ENCODE data around the gene HJV.
"Not testable (repeated sequence)": the region's sequence is repeated elsewhere in the genome, so short reads cannot be mapped to it uniquely, and the experiment has no call there.

The HJV gene

GRCh38 chr1:146021622-146022402 lies at the start of gene HJV:
Gene HJV, minus strand, starts transcription at chr1:146021735. Its CDS starts 1,504 bp downstream, at chr1:146020231.
- DNase-seq, result no peak

- not testable (repeated sequence) for DNase-seq
These were observed 37.6 kb upstream of the HJV start for GRCh38 chr1:146059148-146059547.

- peak; percentile 95 for DNase-seq
These were observed 30.5 kb upstream of the HJV start for GRCh38 chr1:146051852-146052676.

DNA sequence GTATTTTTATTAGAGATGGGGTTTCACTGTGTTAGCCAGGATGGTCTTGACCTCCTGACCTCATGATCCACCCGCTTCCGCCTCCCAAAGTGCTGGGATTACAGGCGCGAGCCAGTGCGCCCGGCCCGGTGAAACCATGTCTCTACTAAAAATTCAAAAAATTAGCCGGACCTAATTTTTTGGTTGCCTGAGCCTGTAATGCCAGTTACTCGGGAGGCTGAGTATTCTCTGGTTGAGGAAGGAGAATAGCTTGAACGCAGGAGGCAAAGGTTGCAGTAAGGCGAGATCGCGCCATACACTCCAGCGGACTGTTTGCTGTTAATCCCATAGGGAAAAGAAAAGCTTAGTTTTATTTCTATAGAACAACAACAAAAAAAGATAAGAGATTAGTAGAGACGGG lies 29.9 kb upstream of the HJV start:
- DNase-seq, result no peak

DNA sequence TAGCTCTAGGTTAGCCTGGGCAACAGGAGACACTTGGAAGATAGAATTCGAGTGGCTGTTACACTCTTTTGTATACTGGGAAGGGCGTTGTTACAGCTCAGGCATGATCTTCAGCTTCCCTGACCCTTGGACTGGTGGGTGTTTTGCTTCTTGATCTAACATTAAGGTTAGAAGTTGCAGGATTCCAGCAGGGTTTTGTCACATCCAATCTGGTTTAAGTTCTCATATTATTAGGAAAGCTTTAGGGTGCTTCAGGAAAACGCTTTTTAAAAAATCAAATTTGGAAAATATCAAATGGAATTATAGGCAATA lies 29.1 kb upstream of the HJV start:
- not testable (repeated sequence) for DNase-seq

GRCh38 chr1:146049866-146050651 lies 28.5 kb upstream of the HJV start:
- not testable (repeated sequence) for DNase-seq

DNA sequence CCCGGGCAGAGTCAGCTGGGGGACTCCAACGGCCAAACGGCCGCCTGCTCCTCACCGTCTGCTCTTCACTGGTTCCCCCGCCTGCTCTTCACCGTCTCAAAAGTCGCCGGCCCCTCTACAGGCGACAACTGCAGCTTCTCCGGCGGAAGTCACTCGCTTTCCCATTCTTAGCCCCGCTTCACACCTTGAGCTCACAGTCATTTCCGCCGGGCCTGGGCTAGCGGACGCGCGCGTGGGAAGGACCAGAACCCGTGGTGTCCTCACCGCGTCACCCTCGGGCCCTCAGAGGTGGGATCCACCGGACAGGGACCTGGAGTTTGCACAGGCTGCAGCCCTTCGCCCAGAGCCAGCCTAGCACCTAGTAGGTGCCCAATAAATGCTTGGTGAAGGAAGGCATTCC lies 27.9 kb upstream of the HJV start:
- DNase-seq, result no peak

DNA sequence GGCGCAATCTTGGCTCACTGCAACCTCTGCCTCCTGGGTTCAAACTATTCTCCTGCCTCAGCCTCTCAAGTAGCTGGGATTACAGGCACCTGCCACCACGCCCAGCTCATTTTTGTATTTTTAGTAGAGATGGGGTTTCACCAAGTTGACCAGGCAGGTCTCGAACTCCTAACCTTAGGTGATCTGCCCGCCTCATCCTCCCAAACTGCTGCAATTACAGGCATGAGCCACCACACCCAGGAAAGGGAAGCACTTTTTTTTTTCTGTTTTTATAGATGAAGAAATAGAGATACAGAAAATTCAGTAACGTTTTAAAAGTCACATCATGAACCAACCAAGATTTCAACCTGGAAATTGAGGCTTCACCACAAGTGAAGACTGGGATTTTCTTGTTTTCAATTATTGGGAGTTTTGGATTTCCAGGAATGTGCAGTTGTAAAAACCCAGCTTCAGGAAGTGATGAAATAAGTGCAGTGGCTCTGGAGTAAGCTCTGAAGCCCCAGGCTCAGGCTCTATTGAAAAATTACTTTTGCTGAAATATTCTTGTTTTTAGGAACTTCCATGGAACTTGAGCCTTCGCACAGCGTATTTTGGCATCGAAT lies 27.1 kb upstream of the HJV start:
- not testable (repeated sequence) for DNase-seq

- no peak for DNase-seq
These were observed 25.1 kb upstream of the HJV start for GRCh38 chr1:146046664-146047063.

DNA sequence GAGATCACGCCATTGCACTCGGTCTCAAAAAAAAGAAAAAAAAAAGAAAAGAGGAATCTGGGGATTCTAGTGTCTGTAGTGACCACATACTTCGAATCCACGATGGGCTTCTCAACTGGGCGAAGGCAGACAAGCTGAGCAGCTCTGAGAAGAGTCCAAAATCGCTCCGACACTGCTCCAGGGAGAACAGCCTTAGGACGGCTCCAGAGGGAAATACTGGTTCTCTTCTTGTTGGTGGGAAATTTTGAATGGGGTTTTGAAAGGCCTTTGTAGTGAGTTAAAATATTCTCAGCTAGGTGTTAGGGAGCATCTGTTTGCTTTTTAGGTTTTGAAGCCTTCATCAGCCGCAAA lies 18.3 kb upstream of the HJV start:
- peak; percentile 48 for DNase-seq

DNA sequence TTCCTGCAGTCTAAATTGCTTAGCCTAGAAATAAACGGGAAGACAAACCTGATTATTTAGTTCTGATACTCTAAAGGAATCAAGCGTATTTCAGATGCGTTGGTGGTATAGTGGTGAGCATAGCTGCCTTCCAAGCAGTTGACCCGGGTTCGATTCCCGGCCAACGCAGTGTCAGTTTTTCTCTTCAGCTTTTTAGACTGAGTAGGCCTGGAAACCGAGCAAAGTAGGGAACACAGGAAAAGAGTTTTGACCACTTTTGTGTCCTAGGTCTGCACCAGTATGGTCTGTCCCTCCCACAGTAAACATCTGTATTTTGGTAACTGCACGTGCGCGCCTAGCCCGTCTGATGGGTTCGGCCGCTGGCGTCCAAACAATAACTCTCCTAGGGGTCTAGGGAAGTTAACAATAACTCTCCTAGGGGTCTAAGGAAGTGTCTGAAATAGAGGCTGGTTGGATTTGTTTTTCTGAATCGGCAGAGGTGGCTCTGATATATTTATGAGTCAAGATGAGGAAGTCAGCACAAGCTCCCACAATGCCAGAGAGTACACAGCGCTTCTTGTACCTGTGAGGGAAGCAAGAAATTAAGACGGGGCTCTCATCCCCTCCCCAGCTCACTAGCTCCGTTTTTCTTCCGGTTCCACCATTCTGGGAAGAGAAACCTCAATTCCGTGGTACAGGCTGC lies 15.6 kb upstream of the HJV start:
- peak; percentile 86 for DNase-seq

DNA sequence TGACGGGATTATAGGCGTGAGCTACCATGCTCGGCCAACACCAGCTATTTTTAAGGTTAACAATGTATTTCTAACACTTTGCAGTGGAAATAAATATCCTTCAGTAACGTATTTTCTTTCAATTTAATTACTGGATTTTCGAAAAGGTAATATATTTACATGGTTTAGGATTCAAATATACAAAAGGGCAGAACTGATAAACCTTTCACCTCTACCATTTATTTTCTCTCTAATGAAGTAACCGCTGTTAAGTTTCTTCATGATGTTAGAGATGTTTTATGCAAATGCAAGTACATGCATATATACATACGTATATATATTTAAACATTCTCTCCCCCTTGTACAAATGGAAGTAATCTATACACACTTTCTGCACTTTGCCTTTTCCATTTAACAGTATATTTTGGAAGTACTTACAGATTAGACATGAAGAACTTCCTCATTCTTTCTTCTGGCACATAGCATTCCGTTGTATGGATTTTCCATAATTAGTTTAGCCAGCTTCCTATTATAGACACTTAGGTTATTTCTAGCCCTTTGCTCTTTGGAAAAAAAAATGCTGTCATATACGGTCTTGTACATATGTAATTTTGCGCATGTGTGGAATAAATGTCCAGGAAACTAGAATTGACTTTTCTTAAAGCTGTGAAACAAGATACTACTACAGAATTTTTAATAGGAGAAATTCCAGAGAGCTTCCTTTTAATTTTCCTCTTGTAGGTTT lies 14.9 kb upstream of the HJV start:
- no peak for DNase-seq

GRCh38 chr1:146035048-146035423 lies 13.5 kb upstream of the HJV start:
- peak; percentile 21 for DNase-seq

- peak; percentile 56 for DNase-seq
These were observed 11.2 kb upstream of the HJV start for GRCh38 chr1:146032631-146033219.

- no peak for DNase-seq
These were observed 9.9 kb upstream of the HJV start for GRCh38 chr1:146031476-146031875.

DNA sequence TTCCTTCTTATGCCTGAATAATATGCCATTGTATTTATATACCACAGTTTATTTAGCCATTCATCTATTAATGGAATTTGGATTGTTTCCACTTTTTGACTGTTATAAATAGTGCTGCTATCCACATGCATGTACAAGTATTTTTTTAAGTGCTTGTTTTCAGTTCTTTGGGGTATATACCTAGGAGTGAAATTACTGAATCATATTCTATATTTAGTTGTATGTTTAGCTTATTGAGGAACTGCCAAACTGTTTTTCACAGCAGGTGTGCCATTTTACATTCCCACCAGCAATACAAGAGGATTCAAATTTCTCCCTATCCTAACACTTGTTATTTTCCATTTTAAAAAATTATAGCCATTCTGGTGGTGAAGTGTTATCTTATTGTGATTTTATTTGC lies 7.6 kb upstream of the HJV start:
- DNase-seq, result no peak

DNA sequence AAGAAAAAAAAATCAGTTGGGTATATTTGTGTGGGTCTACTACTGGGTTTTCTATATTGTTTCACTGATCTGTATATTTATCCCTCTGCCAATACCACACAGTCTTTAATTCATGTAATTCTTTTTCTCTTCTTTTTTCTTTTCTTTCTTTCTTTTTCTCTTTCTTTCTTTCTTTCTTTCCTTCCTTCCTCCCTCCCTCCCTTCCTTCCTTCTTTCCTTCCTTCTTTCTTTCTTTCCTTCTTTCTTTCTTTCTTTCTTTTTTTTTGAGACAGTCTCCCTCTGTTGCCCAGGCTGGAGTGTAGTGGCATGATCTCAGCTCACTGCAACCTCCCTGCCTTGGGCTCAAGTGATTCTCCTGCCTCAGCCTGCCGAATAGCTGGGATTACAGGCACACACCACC lies 5.1 kb upstream of the HJV start:
- not testable (repeated sequence) for DNase-seq

DNA sequence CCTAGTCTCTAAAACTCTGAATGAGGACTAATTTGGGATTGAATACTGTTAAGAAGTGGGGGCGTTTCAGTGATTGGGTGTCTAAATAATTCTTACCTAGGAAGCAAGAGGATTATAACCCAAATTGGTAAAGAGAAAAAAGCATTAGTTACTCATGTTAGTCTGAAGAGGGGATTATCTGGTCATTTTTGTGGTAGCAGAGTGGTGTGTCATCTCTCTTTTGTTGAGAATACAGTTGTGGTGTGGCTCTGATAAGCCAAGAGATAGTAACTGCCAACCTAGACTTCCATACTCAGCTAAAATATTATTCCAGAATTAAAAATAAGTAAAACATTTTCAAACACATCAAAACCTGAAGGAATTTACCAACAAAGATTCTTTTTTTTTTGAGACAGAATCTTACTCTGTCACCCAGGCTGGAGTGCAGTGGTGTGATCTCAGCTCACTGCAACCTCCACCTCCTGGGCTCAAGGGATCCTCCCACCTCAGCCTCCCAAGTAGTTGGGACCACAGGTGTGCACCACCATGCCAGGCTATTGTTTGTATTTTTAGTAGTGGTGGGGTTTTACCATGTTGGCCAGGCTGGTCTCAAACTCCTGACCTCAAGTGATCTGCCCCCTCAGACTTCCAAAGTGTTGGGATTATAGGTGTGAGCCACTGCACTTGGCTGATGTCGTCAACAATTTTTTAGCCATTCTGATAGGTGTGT lies 4.4 kb upstream of the HJV start:
- DNase-seq, result not testable (repeated sequence)

DNA sequence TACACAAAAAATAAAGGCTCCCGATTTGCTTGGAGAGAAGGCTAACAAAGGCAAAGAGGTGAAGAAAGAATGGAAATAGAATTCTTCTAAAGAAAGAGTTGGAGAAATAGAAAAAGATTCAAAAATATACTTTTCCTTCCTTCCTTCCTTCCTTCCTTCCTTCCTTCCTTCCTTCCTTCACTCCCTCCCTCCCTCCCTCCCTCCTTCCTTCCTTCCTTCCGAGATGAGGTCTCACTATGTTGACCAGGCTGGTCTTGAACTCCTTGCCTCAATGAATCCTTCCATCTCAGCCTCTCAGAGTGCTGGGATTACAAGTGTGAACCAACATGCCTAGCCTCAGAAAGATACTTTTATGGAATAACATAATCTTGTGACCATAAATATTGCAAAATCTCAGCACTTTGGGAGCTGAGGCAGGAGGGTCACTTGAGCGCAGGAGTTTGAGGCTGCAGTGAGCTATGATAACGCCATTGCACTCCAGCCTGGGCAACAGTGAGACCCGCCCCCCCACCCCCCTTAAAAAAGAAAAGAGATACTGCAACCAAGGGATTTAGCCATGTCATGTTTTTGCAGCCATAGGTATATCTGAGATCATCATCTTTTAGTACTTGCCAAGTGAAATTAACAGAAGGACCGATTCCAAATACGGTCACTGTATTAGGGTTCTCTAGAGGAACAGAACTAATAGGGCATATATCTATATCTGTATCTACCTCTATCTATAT lies 1.0 kb upstream of the HJV start:
- no peak for DNase-seq

DNA sequence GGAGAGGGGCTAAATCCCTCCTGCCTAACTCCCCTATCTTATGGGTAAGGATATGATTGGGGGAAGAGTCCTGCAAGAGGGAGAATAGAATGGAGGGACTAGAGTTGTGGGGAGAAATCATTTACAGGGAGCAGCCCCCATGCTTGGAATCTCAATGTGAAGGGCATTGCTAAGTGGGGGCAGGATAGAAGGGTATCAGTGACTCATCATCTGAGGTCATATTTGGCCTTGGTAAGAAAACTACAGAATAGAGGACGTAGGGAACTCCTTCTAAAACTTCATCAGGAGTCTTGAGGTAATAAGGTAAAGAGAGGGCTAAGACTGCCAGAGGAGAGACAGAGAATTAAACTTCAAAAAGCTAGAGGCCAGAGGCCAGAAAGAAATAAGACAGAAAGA lies 487 bp downstream of the HJV start:
- DNase-seq, result no peak

Measured in NCI-H748 treated with DMSO at 0.1 percent for 48 hours (cell line).